ENCODE data around the gene MYO18B.
A peak's percentile ranks its signal among the peaks of the same experiment; 100 is the strongest.

DNA sequence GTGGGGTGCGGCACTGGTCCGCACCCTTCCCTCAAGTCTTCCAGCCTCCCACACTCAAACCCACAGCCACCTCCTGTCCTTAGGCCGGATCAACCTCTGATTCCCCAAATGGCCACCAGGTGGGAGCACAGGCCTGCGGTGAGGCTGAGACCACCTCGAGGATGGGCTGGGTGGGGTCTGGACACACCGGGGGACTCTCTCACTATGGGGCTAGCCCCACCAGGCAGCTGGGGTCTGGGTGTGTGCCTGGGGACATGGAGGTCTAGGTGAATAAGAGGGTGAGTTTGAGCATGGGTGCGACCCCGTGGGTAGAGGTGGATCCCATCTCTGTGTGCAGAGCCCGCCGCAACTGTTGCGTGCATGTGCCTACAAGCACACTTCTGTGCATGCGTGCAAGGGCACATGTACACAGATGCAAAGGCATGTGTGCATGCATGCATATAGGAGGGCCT is 32.6 kb downstream of the MYO18B start:
- TF ChIP-seq CTCF (optimal IDR thresholded peaks at IDR 0.05 in 1 of 3, IDR thresholded peaks at IDR 0.05 in 1 of 3, conservative IDR thresholded peaks at IDR 0.05 in 1 of 3; ENCODE audit: extremely low read depth in 1 of 3, insufficient read depth in 2 of 3, low read length in 3 of 3) (peak; percentile 56 to 76 (median 75)), EZH2 (IDR thresholded peaks at IDR 0.05; ENCODE audit: low read length) (no peak)

Data from keratinocyte (primary cell).